RWPE2 (cell line): Measurements from ENCODE around the gene SUPT3H.

ENCODE experiments used
- ATAC-seq: fragments of 200-7000 bp; cut with Tn5 transposase; 3 replicates; pipeline ENCODE4 v1.9.1; 2021; ENCODE audit warnings: low read depth
- DNase-seq: peaks from one replicate; pipeline ENCODE4 v3.0.0-alpha.2; 2020; ENCODE audit warnings: low spot score
- H3K27ac ChIP-seq: fragments of 450-650 bp; 2 replicates; pipeline ENCODE4 v1.5.1; 2017; ENCODE audit warnings: mild to moderate bottlenecking; ENCODE audit not compliant: poor library complexity, severe bottlenecking
- H3K27me3 ChIP-seq: fragments of 250-450 bp; sonication (Bioruptor Pico); 2 replicates; pipeline ENCODE4 v1.5.1; 2021; ENCODE audit warnings: mild to moderate bottlenecking, moderate library complexity; ENCODE audit not compliant: insufficient read depth, poor library complexity, severe bottlenecking
- H3K36me3 ChIP-seq: fragments of 250-450 bp; sonication (Bioruptor Pico); 2 replicates; pipeline ENCODE4 v1.5.1; 2020; ENCODE audit warnings: low read depth, mild to moderate bottlenecking, moderate library complexity
- H3K4me1 ChIP-seq: fragments of 250-450 bp; sonication (Bioruptor Pico); 2 replicates; pipeline ENCODE4 v1.5.1; 2021; ENCODE audit warnings: mild to moderate bottlenecking, moderate library complexity; ENCODE audit not compliant: insufficient read depth, poor library complexity, severe bottlenecking
- H3K4me3 ChIP-seq: fragments of 250-450 bp; sonication (Bioruptor Pico); 2 replicates; pipeline ENCODE4 v1.5.1; 2021; ENCODE audit warnings: mild to moderate bottlenecking, moderate library complexity; ENCODE audit not compliant: severe bottlenecking
- H3K9me3 ChIP-seq: fragments of 250-450 bp; sonication (Bioruptor Pico); 2 replicates; pipeline ENCODE4 v1.5.1; 2021; ENCODE audit warnings: mild to moderate bottlenecking, moderate library complexity; ENCODE audit not compliant: severe bottlenecking
- TF ChIP-seq, protein P1 (sequence below): fragments of 450-650 bp; IDR thresholded peaks from one replicate; pipeline ENCODE4 v1.5.1; 2017; ENCODE audit warnings: mild to moderate bottlenecking, moderate library complexity; ENCODE audit not compliant: poor library complexity, severe bottlenecking

The SUPT3H gene

GRCh38 chr6:45254253-45254652, 123.5 kb downstream of the SUPT3H start:
- no peak for ATAC-seq
- Histone ChIP-seq H3K9me3 (no peaks in the 10 kb centered on the region), H3K4me1 (no peaks in the 10 kb centered on the region), H3K4me3 (no peak overlapping the region), H3K27ac (no peak overlapping the region), H3K27me3 (no peaks in the 10 kb centered on the region), H3K36me3 (no peaks in the 10 kb centered on the region)
- no peak for DNase-seq
- TF ChIP-seq, protein P1, sequence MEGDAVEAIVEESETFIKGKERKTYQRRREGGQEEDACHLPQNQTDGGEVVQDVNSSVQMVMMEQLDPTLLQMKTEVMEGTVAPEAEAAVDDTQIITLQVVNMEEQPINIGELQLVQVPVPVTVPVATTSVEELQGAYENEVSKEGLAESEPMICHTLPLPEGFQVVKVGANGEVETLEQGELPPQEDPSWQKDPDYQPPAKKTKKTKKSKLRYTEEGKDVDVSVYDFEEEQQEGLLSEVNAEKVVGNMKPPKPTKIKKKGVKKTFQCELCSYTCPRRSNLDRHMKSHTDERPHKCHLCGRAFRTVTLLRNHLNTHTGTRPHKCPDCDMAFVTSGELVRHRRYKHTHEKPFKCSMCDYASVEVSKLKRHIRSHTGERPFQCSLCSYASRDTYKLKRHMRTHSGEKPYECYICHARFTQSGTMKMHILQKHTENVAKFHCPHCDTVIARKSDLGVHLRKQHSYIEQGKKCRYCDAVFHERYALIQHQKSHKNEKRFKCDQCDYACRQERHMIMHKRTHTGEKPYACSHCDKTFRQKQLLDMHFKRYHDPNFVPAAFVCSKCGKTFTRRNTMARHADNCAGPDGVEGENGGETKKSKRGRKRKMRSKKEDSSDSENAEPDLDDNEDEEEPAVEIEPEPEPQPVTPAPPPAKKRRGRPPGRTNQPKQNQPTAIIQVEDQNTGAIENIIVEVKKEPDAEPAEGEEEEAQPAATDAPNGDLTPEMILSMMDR, result no peak

GRCh38 chr6:45253453-45253852, 124.3 kb downstream of the SUPT3H start:
- Histone ChIP-seq H3K4me3 (no peak overlapping the region), H3K4me1 (no peaks in the 10 kb centered on the region), H3K36me3 (no peaks in the 10 kb centered on the region), H3K27ac (no peak overlapping the region), H3K27me3 (no peaks in the 10 kb centered on the region), H3K9me3 (no peaks in the 10 kb centered on the region)
- TF ChIP-seq, protein P1, result no peak
- ATAC-seq (no peak), DNase-seq (no peak)

DNA sequence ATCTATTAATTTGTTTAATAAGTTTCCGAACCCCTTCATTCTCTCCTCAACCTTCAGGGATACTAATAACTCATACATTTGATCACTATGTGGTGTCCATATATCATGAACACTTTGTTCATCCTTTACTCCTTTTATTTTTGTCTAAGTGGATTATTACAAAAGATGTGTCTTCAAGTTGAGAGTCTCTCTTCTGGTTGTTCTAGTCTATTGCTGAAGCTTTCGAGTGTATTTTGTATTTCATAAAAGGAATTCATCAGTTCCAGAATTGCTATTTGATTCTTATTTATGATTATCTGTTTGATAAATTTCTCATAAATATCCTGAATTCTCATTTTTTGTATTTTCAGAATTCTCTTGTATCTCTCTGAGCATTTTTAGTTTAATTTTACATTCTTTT, 146.1 kb downstream of the SUPT3H start:
- H3K4me3 ChIP-seq, result no peak overlapping the region
- ATAC-seq (no peak), DNase-seq (no peak)
- no peaks in the 10 kb centered on the region for H3K36me3 ChIP-seq
- TF ChIP-seq, protein P1, result no peak
- H3K27me3 ChIP-seq, result no peaks in the 10 kb centered on the region
- peaks cover 3% of the 10 kb centered on the region for H3K9me3 ChIP-seq
- H3K4me1 ChIP-seq, result no peaks in the 10 kb centered on the region
- no peak overlapping the region for H3K27ac ChIP-seq

DNA sequence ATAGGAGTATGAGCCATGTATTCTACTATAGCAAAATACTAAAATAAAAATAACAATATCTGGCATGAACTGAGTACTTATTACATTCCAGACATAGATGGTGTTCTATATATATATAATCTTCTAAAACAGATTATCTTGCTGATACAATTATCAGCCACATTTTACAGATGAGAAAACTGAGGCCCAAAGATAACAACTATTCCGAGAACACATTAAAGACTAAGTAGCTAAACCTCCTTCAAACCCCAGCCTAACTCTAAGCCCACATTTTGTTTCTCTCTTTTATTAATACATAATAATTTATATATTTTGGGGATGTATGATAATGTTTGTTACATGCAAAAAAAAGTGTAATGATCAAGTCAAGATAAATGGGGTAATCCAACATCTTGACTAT, 148.3 kb downstream of the SUPT3H start:
- Histone ChIP-seq H3K36me3 (no peaks in the 10 kb centered on the region), H3K27ac (no peak overlapping the region), H3K9me3 (peaks cover 3% of the 10 kb centered on the region), H3K27me3 (no peaks in the 10 kb centered on the region), H3K4me3 (no peak overlapping the region), H3K4me1 (no peaks in the 10 kb centered on the region)
- TF ChIP-seq, protein P1, result no peak
- no peak for ATAC-seq
- no peak for DNase-seq

DNA sequence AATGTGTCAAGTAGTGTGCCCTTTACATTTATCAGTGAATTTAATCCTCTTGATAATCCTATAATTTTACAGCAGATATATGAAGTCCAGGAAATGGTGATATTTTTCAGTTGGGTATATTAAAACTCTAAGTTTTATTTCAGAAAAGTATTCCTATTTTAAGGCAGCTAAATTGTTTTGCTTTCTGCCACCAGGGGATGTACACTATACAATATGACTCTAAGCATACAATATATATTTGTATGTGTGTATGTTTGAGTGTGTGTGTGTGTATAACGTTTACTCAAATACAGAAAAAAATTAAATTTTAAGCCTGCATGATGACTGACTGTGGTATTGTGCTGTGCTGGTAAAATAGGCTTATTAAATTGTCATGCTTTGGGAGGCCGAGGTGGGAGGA, 151.7 kb downstream of the SUPT3H start:
- Histone ChIP-seq H3K27ac (no peak overlapping the region), H3K36me3 (no peaks in the 10 kb centered on the region), H3K4me1 (no peaks in the 10 kb centered on the region), H3K9me3 (no peaks in the 10 kb centered on the region), H3K4me3 (no peak overlapping the region), H3K27me3 (no peaks in the 10 kb centered on the region)
- TF ChIP-seq, protein P1, result peak; percentile 19
- ATAC-seq, result no peak
- no peak for DNase-seq
